ENCODE data around the gene CHMP5.

The CHMP5 gene

GRCh38 chr9:33232815-33233214, 32.0 kb upstream of the CHMP5 start:
- H3K9ac ChIP-seq = no peak overlapping the region
- H3K27me3 ChIP-seq (ENCODE audit: insufficient read depth, low read depth) = no peaks in the 10 kb centered on the region
- H3K79me2 ChIP-seq (ENCODE audit: insufficient read depth, low read depth) = no peaks in the 10 kb centered on the region
- H2AFZ ChIP-seq (ENCODE audit: low read depth) = no peak overlapping the region
- no peaks in the 10 kb centered on the region for H4K20me1 ChIP-seq (ENCODE audit: insufficient read depth)
- no peak overlapping the region for H3K4me2 ChIP-seq
- H3K4me3 ChIP-seq (IDR thresholded peaks at IDR 0.05; ENCODE audit: insufficient read depth, low read depth, low read length) = no peak overlapping the region
- no peaks in the 10 kb centered on the region for H3K4me1 ChIP-seq (ENCODE audit: low read depth, poor library complexity, severe bottlenecking)
- no peak overlapping the region for H3K27ac ChIP-seq
- H3K36me3 ChIP-seq (ENCODE audit: insufficient read depth) = no peaks in the 10 kb centered on the region
- TF ChIP-seq CTCF (conservative IDR thresholded peaks at IDR 0.05; ENCODE audit: low read depth, low read length) = no peak

- Histone ChIP-seq H3K27me3 (ENCODE audit: insufficient read depth, low read depth) (no peaks in the 10 kb centered on the region), H3K4me2 (no peak overlapping the region), H2AFZ (ENCODE audit: low read depth) (no peak overlapping the region), H4K20me1 (ENCODE audit: insufficient read depth) (no peaks in the 10 kb centered on the region), H3K4me1 (ENCODE audit: low read depth, poor library complexity, severe bottlenecking) (no peaks in the 10 kb centered on the region), H3K27ac (no peak overlapping the region), H3K9ac (no peak overlapping the region), H3K79me2 (ENCODE audit: insufficient read depth, low read depth) (no peaks in the 10 kb centered on the region), H3K36me3 (ENCODE audit: insufficient read depth) (no peaks in the 10 kb centered on the region), H3K4me3 (IDR thresholded peaks at IDR 0.05; ENCODE audit: insufficient read depth, low read depth, low read length) (no peak overlapping the region)
- no peak for TF ChIP-seq CTCF (conservative IDR thresholded peaks at IDR 0.05; ENCODE audit: low read depth, low read length)
Observed at GRCh38 chr9:33233626-33234342, 31.1 kb upstream of the CHMP5 start.

- Histone ChIP-seq H3K27ac (no peak overlapping the region), H3K4me2 (no peak overlapping the region), H2AFZ (ENCODE audit: low read depth) (no peak overlapping the region)
Observed at GRCh38 chr9:33234511-33235467, 30.1 kb upstream of the CHMP5 start.

GRCh38 chr9:33236571-33236970, 28.3 kb upstream of the CHMP5 start:
- no peaks in the 10 kb centered on the region for H4K20me1 ChIP-seq (ENCODE audit: insufficient read depth)
- no peaks in the 10 kb centered on the region for H3K79me2 ChIP-seq (ENCODE audit: insufficient read depth, low read depth)
- H3K4me1 ChIP-seq (ENCODE audit: low read depth, poor library complexity, severe bottlenecking) = no peaks in the 10 kb centered on the region
- no peak overlapping the region for H3K4me3 ChIP-seq (IDR thresholded peaks at IDR 0.05; ENCODE audit: insufficient read depth, low read depth, low read length)
- H3K4me2 ChIP-seq = no peak overlapping the region
- no peaks in the 10 kb centered on the region for H3K27me3 ChIP-seq (ENCODE audit: insufficient read depth, low read depth)
- H3K9ac ChIP-seq = no peak overlapping the region
- no peak for TF ChIP-seq CTCF (conservative IDR thresholded peaks at IDR 0.05; ENCODE audit: low read depth, low read length)
- H3K27ac ChIP-seq = no peak overlapping the region
- H3K36me3 ChIP-seq (ENCODE audit: insufficient read depth) = no peaks in the 10 kb centered on the region
- H2AFZ ChIP-seq (ENCODE audit: low read depth) = no peak overlapping the region

More at GRCh38 chr9:33234511-33235467, 30.1 kb upstream of the CHMP5 start:
- Histone ChIP-seq H3K4me1 (ENCODE audit: low read depth, poor library complexity, severe bottlenecking) (no peaks in the 10 kb centered on the region), H3K36me3 (ENCODE audit: insufficient read depth) (no peaks in the 10 kb centered on the region), H3K9ac (no peak overlapping the region), H3K27me3 (ENCODE audit: insufficient read depth, low read depth) (no peaks in the 10 kb centered on the region), H3K4me3 (IDR thresholded peaks at IDR 0.05; ENCODE audit: insufficient read depth, low read depth, low read length) (no peak overlapping the region), H4K20me1 (ENCODE audit: insufficient read depth) (no peaks in the 10 kb centered on the region), H3K79me2 (ENCODE audit: insufficient read depth, low read depth) (no peaks in the 10 kb centered on the region)
- no peak for TF ChIP-seq CTCF (conservative IDR thresholded peaks at IDR 0.05; ENCODE audit: low read depth, low read length)

Data from KMS-11 (cell line).